HEK293 (cell line): ENCODE measurements around the gene ZBTB24.

ENCODE experiments used
- CTCF ChIA-PET: fragments of 350-600 bp; formaldehyde crosslinking; extraction: SDS; loops from one replicate; lab custom pipeline; 2021; ENCODE audit warnings: antibody characterized with exemption; lab: Yijun Ruan, JAX
- POLR2A ChIA-PET: fragments of 300-600 bp; formaldehyde crosslinking; extraction: SDS; loops from one replicate; lab custom pipeline; 2020; ENCODE audit warnings: antibody characterized with exemption, inconsistent platforms; lab: Yijun Ruan, JAX
- H3K27ac ChIP-seq: fragments of 200-500 bp; sonication (Bioruptor generic); 2 replicates; pipeline ENCODE4 v1.5.1; 2014; ENCODE audit warnings: low read depth, low read length, control low read depth, inconsistent platforms; ENCODE audit errors: extremely low read depth
- H3K36me3 ChIP-seq, 2 experiments: fragments of 200-500 bp in 1 of 2; sonication (Bioruptor generic) in 1 of 2; 1 replicate in 1 of 2; 2 replicates in 1 of 2; pipeline ENCODE4 v1.5.1; 2014 to 2017; ENCODE audit warnings: inconsistent platforms in 2 of 2, low read length in 2 of 2; ENCODE audit not compliant: control insufficient read depth in 2 of 2, insufficient read depth in 1 of 2
- H3K4me1 ChIP-seq: fragments of 200-500 bp; sonication (Bioruptor generic); 2 replicates; pipeline ENCODE4 v1.5.1; 2014; ENCODE audit warnings: mild to moderate bottlenecking, low read length, inconsistent platforms; ENCODE audit not compliant: control insufficient read depth, insufficient read depth
- H3K4me3 ChIP-seq: 2 replicates; pipeline ENCODE4 v1.5.1; 2011; ENCODE audit warnings: low read depth, mild to moderate bottlenecking, control low read depth, low read length, moderate library complexity
- H3K9me3 ChIP-seq: fragments of 200-500 bp; sonication (Bioruptor generic); 2 replicates; pipeline ENCODE4 v1.5.1; 2014; ENCODE audit warnings: low read depth, low read length, inconsistent platforms; ENCODE audit not compliant: control insufficient read depth, insufficient read depth
- BCL11B ChIP-seq: fragments of 450-650 bp; formaldehyde crosslinking; IDR thresholded peaks from 2 replicates; pipeline ENCODE4 v1.5.1; 2016; ENCODE audit warnings: low read depth, missing biosample characterization, missing genetic modification characterization
- HOXA7 ChIP-seq: sonication (generic); formaldehyde crosslinking; IDR thresholded peaks from 2 replicates; pipeline ENCODE4 v1.8.1; 2022; ENCODE audit warnings: missing genetic modification reagents, borderline replicate concordance
- HOXC10 ChIP-seq: sonication (generic); formaldehyde crosslinking; IDR thresholded peaks from 2 replicates; pipeline ENCODE4 v1.8.1; 2023; ENCODE audit warnings: mild to moderate bottlenecking, missing genetic modification reagents
- HOXD13 ChIP-seq: sonication (generic); formaldehyde crosslinking; IDR thresholded peaks from 2 replicates; pipeline ENCODE4 v1.8.0; 2022; ENCODE audit warnings: missing genetic modification reagents, borderline replicate concordance
- KLF1 ChIP-seq: fragments of 450-650 bp; formaldehyde crosslinking; IDR thresholded peaks from 2 replicates; pipeline ENCODE4 v1.5.1; 2016; ENCODE audit warnings: missing biosample characterization, missing genetic modification characterization
- KLF8 ChIP-seq: fragments of 450-650 bp; formaldehyde crosslinking; IDR thresholded peaks from 2 replicates; pipeline ENCODE4 v1.5.1; 2016; ENCODE audit warnings: missing biosample characterization, missing genetic modification characterization
- PRDM10 ChIP-seq: fragments of 450-650 bp; formaldehyde crosslinking; IDR thresholded peaks from 2 replicates; pipeline ENCODE4 v1.5.1; 2016; ENCODE audit warnings: missing biosample characterization, missing genetic modification characterization
- TSHZ1 ChIP-seq: fragments of 450-650 bp; formaldehyde crosslinking; IDR thresholded peaks from 2 replicates; pipeline ENCODE4 v1.5.1; 2016; ENCODE audit warnings: missing biosample characterization, missing genetic modification characterization, borderline replicate concordance
- ZBTB21 ChIP-seq: fragments of 450-650 bp; formaldehyde crosslinking; IDR thresholded peaks from 2 replicates; pipeline ENCODE4 v1.5.1; 2017; ENCODE audit warnings: missing biosample characterization, missing genetic modification characterization
- ZBTB48 ChIP-seq: fragments of 450-650 bp; formaldehyde crosslinking; IDR thresholded peaks from 2 replicates; pipeline ENCODE4 v1.5.1; 2016; ENCODE audit warnings: missing biosample characterization, missing genetic modification characterization
- ZBTB49 ChIP-seq: fragments of 450-650 bp; formaldehyde crosslinking; IDR thresholded peaks from 2 replicates; pipeline ENCODE4 v1.5.1; 2016; ENCODE audit warnings: missing biosample characterization, missing genetic modification characterization, low read depth
- ZEB2 ChIP-seq: fragments of 450-650 bp; formaldehyde crosslinking; IDR thresholded peaks from 2 replicates; pipeline ENCODE4 v1.5.1; 2016; ENCODE audit warnings: missing biosample characterization, missing genetic modification characterization
- ZFP37 ChIP-seq: fragments of 450-650 bp; formaldehyde crosslinking; IDR thresholded peaks from 2 replicates; pipeline ENCODE4 v1.5.1; 2016; ENCODE audit warnings: missing biosample characterization, missing genetic modification characterization
- ZNF335 ChIP-seq: fragments of 450-650 bp; formaldehyde crosslinking; conservative IDR thresholded peaks from 2 replicates; pipeline ENCODE4 v1.5.1; 2016; ENCODE audit warnings: missing biosample characterization, missing genetic modification characterization
- ZNF510 ChIP-seq: fragments of 450-650 bp; formaldehyde crosslinking; IDR thresholded peaks from 2 replicates; pipeline ENCODE4 v1.5.1; 2018; ENCODE audit warnings: mild to moderate bottlenecking, missing genetic modification characterization, missing biosample characterization; ENCODE audit not compliant: insufficient replicate concordance
- ZNF513 ChIP-seq: fragments of 450-650 bp; IDR thresholded peaks from 2 replicates; pipeline ENCODE4 v1.5.1; 2018; ENCODE audit warnings: missing biosample characterization, missing genetic modification characterization
- ZNF514 ChIP-seq: fragments of 450-650 bp; formaldehyde crosslinking; IDR thresholded peaks from 2 replicates; pipeline ENCODE4 v1.5.1; 2016; ENCODE audit warnings: missing biosample characterization, missing genetic modification characterization
- ZNF629 ChIP-seq: fragments of 450-650 bp; formaldehyde crosslinking; IDR thresholded peaks from 2 replicates; pipeline ENCODE4 v1.5.1; 2017; ENCODE audit warnings: missing biosample characterization, missing genetic modification characterization
- ZNF677 ChIP-seq: fragments of 450-650 bp; IDR thresholded peaks from 2 replicates; pipeline ENCODE4 v1.5.0; 2018; ENCODE audit warnings: missing biosample characterization, mild to moderate bottlenecking, missing genetic modification characterization, moderate library complexity
- ZNF76 ChIP-seq: fragments of 450-650 bp; formaldehyde crosslinking; IDR thresholded peaks from 2 replicates; pipeline ENCODE4; 2016; ENCODE audit warnings: low read depth, missing biosample characterization, missing genetic modification characterization, borderline replicate concordance
- ZSCAN23 ChIP-seq: fragments of 450-650 bp; formaldehyde crosslinking; IDR thresholded peaks from 2 replicates; pipeline ENCODE4 v1.5.1; 2016; ENCODE audit warnings: missing biosample characterization, missing genetic modification characterization

ZBTB24 gene

GRCh38 chr6:109483735-109484057, 677 bp upstream of the ZBTB24 start:
- no peak overlapping the region for H3K27ac ChIP-seq
- ChIA-PET CTCF (no interaction called here), POLR2A (no interaction called here)
- H3K4me3 ChIP-seq = peak overlapping the region; percentile 46
- 0 out of 2 replicates have a peak, but pooled peaks cover 3% of the 10 kb centered on the region for H3K4me1 ChIP-seq
- TF ChIP-seq ZNF510 (no peak), HOXD13 (no peak), ZNF513 (peak; percentile 79), KLF1 (0 out of 2 replicates have a peak, but pooled peaks have one; percentile 3), ZBTB48 (tag by site-specific recombination) (peak; percentile 46; the same call in 1 of the 2 replicates), ZNF629 (tag by site-specific recombination) (peak; percentile 71), ZNF76 (no peak), PRDM10 (tag by site-specific recombination) (peak; percentile 42; the same call in 1 of the 2 replicates), ZNF335 (tag by site-specific recombination) (peak; percentile 76), KLF8 (tag by site-specific recombination) (peak; percentile 14; the same call in 1 of the 2 replicates), ZBTB21 (tag by site-specific recombination) (peak; percentile 27; the same call in 1 of the 2 replicates), ZFP37 (tag by site-specific recombination) (no peak)
- peaks cover 0 to 29% of the 10 kb centered on the region in 2 experiments; a peak in 2 of 3 replicates for H3K36me3 ChIP-seq
- H3K9me3 ChIP-seq = no peaks in the 10 kb centered on the region

- Histone ChIP-seq H3K4me3 (no peak overlapping the region), H3K4me1 (0 out of 2 replicates have a peak, but pooled peaks cover 3% of the 10 kb centered on the region), H3K36me3 (peaks cover 0 to 52% of the 10 kb centered on the region in 2 experiments; a peak in 2 of 3 replicates), H3K27ac (no peak overlapping the region), H3K9me3 (no peaks in the 10 kb centered on the region)
- ChIA-PET CTCF (interaction anchor here (0.6 to 0.9 kb wide), 4 partner anchors 31 to 110 kb away, joined by 3 to 6 read pairs (median 3); no protein-coding TSS in a partner anchor), POLR2A (interaction anchor here (0.8 to 2.3 kb wide), 4 partner anchors 12 to 32 kb away, joined by 3 to 4 read pairs (median 3); no protein-coding TSS in a partner anchor)
- no peak for TF ChIP-seq ZEB2
- no peak for TF ChIP-seq ZSCAN23
- TF ChIP-seq BCL11B = no peak
- TF ChIP-seq HOXC10 (CRISPR knock-in tag) = no peak
- no peak for TF ChIP-seq HOXA7 (CRISPR knock-in tag)
- TF ChIP-seq TSHZ1 (tag by site-specific recombination) = no peak
- TF ChIP-seq ZBTB49 (tag by site-specific recombination) = no peak
- TF ChIP-seq ZNF514 (tag by site-specific recombination) = no peak
- no peak for TF ChIP-seq ZNF677 (tag by site-specific recombination)
- TF ChIP-seq HOXD13 = no peak
Measured at GRCh38 chr6:109480993-109481480, 2.0 kb downstream of the ZBTB24 start.
